ENCODE measurements around the gene SFXN3.
"Not testable (repeated sequence)": the region's sequence is repeated elsewhere in the genome, so short reads cannot be mapped to it uniquely, and the experiment has no call there.

The SFXN3 gene

GRCh38 chr10:101029520-101030295 is 1.3 kb upstream of the SFXN3 start:
- TF ChIP-seq, protein P1, sequence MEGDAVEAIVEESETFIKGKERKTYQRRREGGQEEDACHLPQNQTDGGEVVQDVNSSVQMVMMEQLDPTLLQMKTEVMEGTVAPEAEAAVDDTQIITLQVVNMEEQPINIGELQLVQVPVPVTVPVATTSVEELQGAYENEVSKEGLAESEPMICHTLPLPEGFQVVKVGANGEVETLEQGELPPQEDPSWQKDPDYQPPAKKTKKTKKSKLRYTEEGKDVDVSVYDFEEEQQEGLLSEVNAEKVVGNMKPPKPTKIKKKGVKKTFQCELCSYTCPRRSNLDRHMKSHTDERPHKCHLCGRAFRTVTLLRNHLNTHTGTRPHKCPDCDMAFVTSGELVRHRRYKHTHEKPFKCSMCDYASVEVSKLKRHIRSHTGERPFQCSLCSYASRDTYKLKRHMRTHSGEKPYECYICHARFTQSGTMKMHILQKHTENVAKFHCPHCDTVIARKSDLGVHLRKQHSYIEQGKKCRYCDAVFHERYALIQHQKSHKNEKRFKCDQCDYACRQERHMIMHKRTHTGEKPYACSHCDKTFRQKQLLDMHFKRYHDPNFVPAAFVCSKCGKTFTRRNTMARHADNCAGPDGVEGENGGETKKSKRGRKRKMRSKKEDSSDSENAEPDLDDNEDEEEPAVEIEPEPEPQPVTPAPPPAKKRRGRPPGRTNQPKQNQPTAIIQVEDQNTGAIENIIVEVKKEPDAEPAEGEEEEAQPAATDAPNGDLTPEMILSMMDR (IDR thresholded peaks at IDR 0.05; ENCODE audit: insufficient read depth, low read length, missing control alignments), result no peak
- no peak for DNase-seq (ENCODE audit: low read depth, low spot score)
- no peak overlapping the region for H3K4me3 ChIP-seq (ENCODE audit: low read depth, low read length)
- ChIA-PET CTCF (interaction anchor here (4.7 to 35.4 kb wide), 4 partner anchors 13 to 36 kb away, joined by 20 to 1481 read pairs (median 288); partner anchors contain the start of genes KAZALD1, LZTS2, MRPL43 and TWNK), POLR2A (interaction anchor here (0.6 to 1.3 kb wide), 2 partner anchors 31 to 664 kb away, joined by 3 read pairs; partner anchors contain the start of gene LZTS2)

DNA sequence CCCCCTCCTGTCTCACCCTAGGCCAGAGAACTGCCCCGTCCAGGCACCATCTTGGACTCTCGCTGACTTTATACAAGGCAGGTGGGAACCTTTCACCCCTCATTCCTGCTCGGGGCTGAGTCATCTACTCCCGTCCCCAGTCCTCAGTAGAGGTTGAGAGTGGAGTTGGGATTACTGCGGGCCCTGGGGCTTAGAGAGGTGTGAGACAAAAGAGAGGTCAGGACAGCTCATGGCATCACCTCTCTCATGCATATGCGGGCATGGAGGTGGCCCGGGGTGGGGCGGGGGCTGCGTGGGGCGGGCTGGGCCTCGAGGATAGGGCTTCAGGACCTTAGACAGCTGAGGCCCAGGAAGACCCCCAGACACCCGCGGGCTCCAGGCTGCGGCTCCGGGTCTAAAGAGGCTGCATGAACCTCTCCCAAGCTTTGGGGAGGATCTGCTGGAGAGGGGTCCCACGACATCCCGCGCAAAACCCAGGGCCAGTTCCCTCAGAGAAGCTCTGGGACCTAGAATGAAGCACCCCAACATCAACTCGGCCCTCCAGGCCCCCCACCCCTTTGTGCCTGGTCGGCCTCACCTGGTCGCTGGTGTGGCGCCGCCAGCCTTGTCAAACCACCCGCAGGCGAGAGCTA is 422 bp upstream of the SFXN3 start:
- ChIA-PET POLR2A (interaction anchor here (0.6 to 2.3 kb wide), 3 partner anchors 12 to 665 kb away, joined by 3 to 18 read pairs (median 3); partner anchors contain the start of gene LZTS2), CTCF (interaction anchor here (1.3 to 35.4 kb wide), 5 partner anchors 14 to 36 kb away, joined by 3 to 1481 read pairs (median 242); partner anchors contain the start of genes KAZALD1, LZTS2, MRPL43 and TWNK)
- TF ChIP-seq, protein P1 (IDR thresholded peaks at IDR 0.05; ENCODE audit: insufficient read depth, low read length, missing control alignments), result no peak
- no peak for DNase-seq (ENCODE audit: low read depth, low spot score)
- H3K4me3 ChIP-seq (ENCODE audit: low read depth, low read length), result peak overlapping the region; percentile 86

DNA sequence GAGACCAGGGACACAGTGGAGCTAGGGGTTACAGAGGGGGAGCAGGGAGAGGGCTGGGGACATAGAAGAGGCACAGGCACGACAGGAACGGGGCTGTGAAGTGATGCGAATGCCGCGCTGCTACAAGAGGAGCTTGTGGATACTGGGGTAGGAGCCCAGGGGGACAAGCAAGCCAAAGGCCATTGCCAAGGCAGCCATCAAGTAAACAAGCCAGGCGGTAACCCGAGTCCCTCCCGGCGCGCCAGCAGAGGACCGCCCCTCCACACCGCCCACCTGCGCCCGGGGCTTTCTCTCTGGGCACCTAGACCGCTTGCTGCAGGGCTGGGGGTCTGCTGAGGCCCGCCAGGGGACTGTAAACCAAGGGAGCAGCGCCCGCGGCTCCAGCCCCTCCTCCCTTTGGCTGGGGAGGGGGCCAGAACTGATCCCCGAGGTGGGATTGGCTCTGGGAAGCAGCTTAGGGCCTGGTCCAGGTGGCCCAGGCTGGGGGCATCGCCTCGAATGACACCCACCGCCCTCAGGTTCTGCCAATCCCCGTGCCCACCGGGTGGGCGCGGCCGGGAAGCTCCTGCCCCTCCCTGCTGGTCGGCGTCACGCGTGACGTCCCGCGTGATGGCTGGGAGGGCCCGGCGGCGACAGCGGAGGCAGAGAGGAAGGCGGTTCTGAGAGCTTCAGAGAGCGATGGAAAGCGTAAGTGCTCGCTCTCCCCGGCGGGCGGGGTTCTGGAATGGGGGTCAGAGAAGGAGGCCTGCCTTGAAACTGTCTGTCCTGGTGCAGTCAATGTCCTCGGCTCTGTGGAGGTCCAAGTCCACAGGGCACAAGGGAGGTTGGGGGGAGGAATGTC is 982 bp downstream of the SFXN3 start:
- ChIA-PET POLR2A (interaction anchor here (0.9 to 2.3 kb wide), 5 partner anchors 9 to 34 kb away, joined by 3 to 18 read pairs (median 7); partner anchors contain the start of genes KAZALD1 and LZTS2), CTCF (interaction anchor here (1.3 to 35.4 kb wide), 6 partner anchors 15 to 38 kb away, joined by 3 to 1481 read pairs (median 131); partner anchors contain the start of genes KAZALD1, LZTS2, MRPL43 and TWNK)
- H3K4me3 ChIP-seq (ENCODE audit: low read depth, low read length), result peak overlapping the region; percentile 86
- DNase-seq (ENCODE audit: low read depth, low spot score), result no peak
- TF ChIP-seq, protein P1 (IDR thresholded peaks at IDR 0.05; ENCODE audit: insufficient read depth, low read length, missing control alignments), result no peak

DNA sequence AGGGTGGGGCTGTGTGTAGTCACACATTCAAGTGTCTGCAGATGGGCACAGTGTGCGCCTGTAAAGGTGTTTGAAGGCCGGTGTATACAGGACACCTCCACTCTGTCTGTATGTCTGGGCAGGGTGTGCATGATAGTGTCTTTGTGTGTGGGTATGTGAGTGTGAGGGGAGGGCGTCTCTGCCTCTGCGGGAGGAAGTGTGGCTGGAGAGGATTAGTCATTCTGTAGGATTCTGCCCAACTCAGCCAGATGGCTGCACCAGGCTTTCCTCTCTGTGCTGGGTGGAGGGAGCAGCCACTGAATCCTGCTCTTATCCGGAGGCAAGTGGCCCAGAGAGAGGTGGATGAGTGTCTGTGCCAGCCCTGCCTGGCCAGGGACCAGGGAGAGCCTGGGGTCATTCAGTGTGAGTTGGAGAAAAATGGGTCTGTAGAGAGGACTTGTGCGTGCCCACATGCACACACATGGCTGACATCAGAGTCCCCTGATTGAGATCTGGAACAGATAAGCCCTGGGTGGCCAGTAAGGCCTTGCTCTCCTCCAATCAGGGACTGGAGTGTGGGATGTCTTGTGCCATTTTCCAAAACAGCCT is 1.7 kb downstream of the SFXN3 start:
- peak overlapping the region; percentile 86 for H3K4me3 ChIP-seq (ENCODE audit: low read depth, low read length)
- TF ChIP-seq, protein P1 (IDR thresholded peaks at IDR 0.05; ENCODE audit: insufficient read depth, low read length, missing control alignments), result no peak
- ChIA-PET CTCF (interaction anchor here (1.3 to 35.4 kb wide), 5 partner anchors 16 to 39 kb away, joined by 3 to 1481 read pairs (median 242); partner anchors contain the start of genes KAZALD1, LZTS2, MRPL43 and TWNK), POLR2A (interaction anchor here (0.9 to 2.3 kb wide), 5 partner anchors 9 to 35 kb away, joined by 3 to 18 read pairs (median 7); partner anchors contain the start of genes KAZALD1 and LZTS2)
- DNase-seq (ENCODE audit: low read depth, low spot score), result no peak

DNA sequence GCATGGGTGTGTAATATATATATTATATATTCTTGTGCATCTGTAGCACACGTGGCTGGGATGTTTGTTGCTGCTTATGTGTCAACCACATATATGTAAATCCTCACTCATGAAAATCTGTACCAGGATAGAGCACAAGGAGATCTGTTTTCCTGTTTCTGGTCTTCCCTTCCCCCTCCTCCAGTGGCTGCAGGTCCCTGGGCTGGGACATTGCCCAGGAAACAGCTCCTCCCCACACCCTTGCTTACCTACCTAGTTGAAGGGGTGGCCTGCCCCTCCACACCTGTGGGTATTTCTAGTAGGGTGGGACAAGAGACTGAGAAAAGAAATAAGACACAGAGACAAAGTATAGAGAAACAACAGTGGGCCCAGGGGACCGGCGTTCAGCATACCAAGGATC is 2.2 kb downstream of the SFXN3 start:
- CTCF ChIA-PET, result interaction anchor here (1.3 to 35.4 kb wide), 5 partner anchors 16 to 39 kb away, joined by 3 to 1481 read pairs (median 242); partner anchors contain the start of genes KAZALD1, LZTS2, MRPL43 and TWNK
- H3K4me3 ChIP-seq (ENCODE audit: low read depth, low read length), result peak overlapping the region; percentile 86
- TF ChIP-seq, protein P1 (IDR thresholded peaks at IDR 0.05; ENCODE audit: insufficient read depth, low read length, missing control alignments), result no peak
- POLR2A ChIA-PET, result no interaction called here
- no peak for DNase-seq (ENCODE audit: low read depth, low spot score)

GRCh38 chr10:101034404-101034803 is 3.4 kb downstream of the SFXN3 start:
- CTCF ChIA-PET, result interaction anchor here (1.7 to 35.4 kb wide), 5 partner anchors 11 to 108 kb away, joined by 4 to 1481 read pairs (median 242); partner anchors contain the start of genes KAZALD1, LZTS2, MRPL43 and TWNK
- DNase-seq (ENCODE audit: low read depth, low spot score); POLR2A ChIA-PET; H3K4me3 ChIP-seq (ENCODE audit: low read depth, low read length): not testable (repeated sequence)

Data from AG04449 (cell line).